GM12801 (cell line): Measurements from ENCODE around the gene NPL.

ENCODE experiments used
- TF ChIP-seq, protein P1 (sequence below): IDR thresholded peaks from one replicate; pipeline ENCODE4 v1.5.1; 2011; ENCODE audit warnings: control low read depth; ENCODE audit not compliant: insufficient read length; ENCODE audit errors: extremely low read depth

Gene NPL

GRCh38 chr1:182755632-182756031 is 33.9 kb upstream of the NPL start:
- TF ChIP-seq, protein P1, sequence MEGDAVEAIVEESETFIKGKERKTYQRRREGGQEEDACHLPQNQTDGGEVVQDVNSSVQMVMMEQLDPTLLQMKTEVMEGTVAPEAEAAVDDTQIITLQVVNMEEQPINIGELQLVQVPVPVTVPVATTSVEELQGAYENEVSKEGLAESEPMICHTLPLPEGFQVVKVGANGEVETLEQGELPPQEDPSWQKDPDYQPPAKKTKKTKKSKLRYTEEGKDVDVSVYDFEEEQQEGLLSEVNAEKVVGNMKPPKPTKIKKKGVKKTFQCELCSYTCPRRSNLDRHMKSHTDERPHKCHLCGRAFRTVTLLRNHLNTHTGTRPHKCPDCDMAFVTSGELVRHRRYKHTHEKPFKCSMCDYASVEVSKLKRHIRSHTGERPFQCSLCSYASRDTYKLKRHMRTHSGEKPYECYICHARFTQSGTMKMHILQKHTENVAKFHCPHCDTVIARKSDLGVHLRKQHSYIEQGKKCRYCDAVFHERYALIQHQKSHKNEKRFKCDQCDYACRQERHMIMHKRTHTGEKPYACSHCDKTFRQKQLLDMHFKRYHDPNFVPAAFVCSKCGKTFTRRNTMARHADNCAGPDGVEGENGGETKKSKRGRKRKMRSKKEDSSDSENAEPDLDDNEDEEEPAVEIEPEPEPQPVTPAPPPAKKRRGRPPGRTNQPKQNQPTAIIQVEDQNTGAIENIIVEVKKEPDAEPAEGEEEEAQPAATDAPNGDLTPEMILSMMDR = no peak

DNA sequence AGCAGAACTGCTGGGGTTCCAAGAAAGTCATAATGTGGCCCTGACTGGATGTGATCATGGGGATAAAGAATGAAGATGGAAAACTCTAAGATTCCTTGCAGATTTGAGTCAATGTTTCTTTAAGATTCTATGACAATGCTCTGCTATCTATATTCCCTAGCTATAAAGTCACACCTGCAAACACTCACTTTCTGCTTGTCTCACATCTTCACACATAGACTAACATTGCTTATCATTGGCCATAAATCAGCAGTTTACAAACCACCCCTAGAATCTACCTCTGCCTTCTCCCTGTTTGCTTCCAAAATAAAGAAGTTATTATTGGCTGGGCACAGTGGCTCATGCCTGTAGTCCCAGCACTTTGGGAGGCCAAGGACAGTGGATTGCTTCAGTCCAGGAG is 33.1 kb upstream of the NPL start:
- TF ChIP-seq, protein P1 = no peak

DNA sequence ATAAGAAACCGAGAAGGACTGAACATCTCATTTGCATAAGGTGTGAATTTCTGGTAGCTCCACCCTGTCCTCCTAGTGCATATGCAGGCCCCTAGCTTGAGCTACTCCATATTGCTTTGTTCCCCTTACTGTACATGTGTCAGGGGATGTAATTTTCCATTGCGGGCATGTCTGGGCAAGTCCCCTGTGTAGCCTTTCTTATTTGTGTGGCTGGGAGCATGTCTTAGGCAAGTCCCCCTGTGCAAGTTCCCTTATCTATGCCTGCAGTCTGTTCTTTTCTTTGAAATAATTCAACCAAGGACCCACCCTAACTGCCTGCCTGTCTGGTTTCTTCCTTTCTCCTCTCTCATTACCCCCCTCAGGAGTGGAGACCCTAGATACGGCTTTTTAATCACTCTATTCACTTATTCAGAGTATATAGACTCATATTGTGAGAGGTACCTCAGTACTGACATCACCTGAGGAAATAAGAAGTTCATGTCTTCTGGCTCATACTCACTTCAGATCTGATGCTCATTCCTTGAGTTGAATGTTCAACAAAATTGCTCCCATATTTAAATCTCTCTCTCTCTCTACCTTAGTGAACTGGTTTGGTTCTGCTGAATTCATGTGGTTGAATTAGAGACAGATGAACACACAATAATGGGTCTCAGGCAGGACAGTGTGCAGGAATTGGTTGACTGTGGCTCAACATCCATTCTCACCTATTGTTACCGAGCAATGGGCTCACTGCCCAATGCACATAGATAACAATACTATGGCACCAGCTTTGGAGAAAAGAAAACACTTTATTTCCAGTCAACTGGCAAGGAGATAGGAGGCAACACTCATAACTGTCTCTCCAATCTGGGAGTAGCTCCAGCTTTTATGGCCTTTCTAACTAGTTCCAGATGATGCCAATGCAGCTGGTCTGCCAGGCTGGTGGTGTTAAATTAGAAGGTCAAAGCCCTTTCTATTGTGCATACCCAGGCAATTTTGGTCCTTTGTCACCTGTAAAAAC is 27.9 kb upstream of the NPL start:
- TF ChIP-seq, protein P1 = no peak

- TF ChIP-seq, protein P1 = no peak
These were observed 27.0 kb upstream of the NPL start for GRCh38 chr1:182762536-182762935.

GRCh38 chr1:182764029-182764727 is 25.4 kb upstream of the NPL start:
- TF ChIP-seq, protein P1 = no peak

- TF ChIP-seq, protein P1 = no peak
These were observed 24.2 kb upstream of the NPL start for GRCh38 chr1:182765391-182765790.

GRCh38 chr1:182766050-182766449 is 23.5 kb upstream of the NPL start:
- TF ChIP-seq, protein P1 = no peak
